Naive thymus-derived CD4-positive, alpha-beta T cell (primary cell): ENCODE data around the gene CRYBG3. TPM values are rescaled to one million over a fixed set of nuclear protein-coding genes. Genes with fewer than 3 reads are reported as not detected.

Source experiments
- ATAC-seq: fragments of 150-1000 bp; cut with Tn5 transposase; 2 replicates; pipeline ENCODE4 v1.10.0; 2021; ENCODE audit warnings: mild to moderate bottlenecking, moderate library complexity
- CTCF ChIA-PET: fragments of 350-600 bp; sonication (Branson Sonifier 250); formaldehyde crosslinking; loops from one replicate; lab custom pipeline; 2021; ENCODE audit warnings: antibody characterized with exemption; lab: Charles Lee
- POLR2A ChIA-PET: fragments of 350-600 bp; sonication (Branson Sonifier 250); formaldehyde crosslinking; loops from one replicate; lab custom pipeline; 2021; ENCODE audit warnings: antibody characterized with exemption, inconsistent platforms; lab: Charles Lee
- DNase-seq, 9 donors: peaks; one replicate each; pipeline versions ENCODE4 v3.0.0 to v3.0.0-alpha.2; 2020 to 2022; ENCODE audit warnings: mixed read lengths in 1 of 9
- H3K27ac ChIP-seq: one replicate; pipeline ENCODE4 v1.7.0; 2013; ENCODE audit warnings: mild to moderate bottlenecking, low read depth, low read length, moderate library complexity
- H3K27me3 ChIP-seq, 2 donors: one replicate each; pipeline ENCODE4 v1.7.0; 2013; ENCODE audit warnings: low read length in 2 of 2, mild to moderate bottlenecking in 2 of 2, moderate library complexity in 2 of 2; ENCODE audit not compliant: control insufficient read depth in 2 of 2, insufficient read depth in 2 of 2
- H3K36me3 ChIP-seq, 3 experiments: 1 replicate in 2 of 3; 2 replicates in 1 of 3; pipeline ENCODE4 v1.7.0; 2013; ENCODE audit warnings: low read length in 3 of 3, mild to moderate bottlenecking in 3 of 3, moderate library complexity in 1 of 3; ENCODE audit not compliant: insufficient read depth in 3 of 3, control insufficient read depth in 2 of 3
- H3K4me1 ChIP-seq, 2 donors: one replicate each; pipeline ENCODE4 v1.7.0; 2013; ENCODE audit warnings: low read length in 2 of 2, mild to moderate bottlenecking in 2 of 2, moderate library complexity in 1 of 2; ENCODE audit not compliant: control insufficient read depth in 2 of 2, insufficient read depth in 2 of 2
- H3K4me3 ChIP-seq: 2 replicates; pipeline ENCODE4 v1.7.0; 2013; ENCODE audit warnings: mild to moderate bottlenecking, low read length
- H3K9me3 ChIP-seq, 3 experiments: 1 replicate in 2 of 3; 2 replicates in 1 of 3; pipeline ENCODE4 v1.7.0; 2013; ENCODE audit warnings: low read length in 3 of 3; ENCODE audit not compliant: control insufficient read depth in 2 of 3
- H3K27ac Mint-ChIP-seq, 9 donors: one replicate each; pipeline ENCODE4 v1.8.0; 2020 to 2022; ENCODE audit warnings: mixed read lengths in 9 of 9, mild to moderate bottlenecking in 8 of 9, moderate library complexity in 5 of 9, inconsistent platforms in 2 of 9
- H3K27me3 Mint-ChIP-seq, 5 donors: one replicate each; pipeline ENCODE4 v1.8.0; 2021 to 2022; ENCODE audit warnings: mixed read lengths in 5 of 5, mild to moderate bottlenecking in 1 of 5
- H3K36me3 Mint-ChIP-seq, 5 donors: one replicate each; pipeline ENCODE4 v1.8.0; 2020 to 2022; ENCODE audit warnings: mixed read lengths in 5 of 5, mild to moderate bottlenecking in 3 of 5, inconsistent platforms in 1 of 5
- H3K4me1 Mint-ChIP-seq, 7 donors: one replicate each; pipeline ENCODE4 v1.8.0; 2020 to 2022; ENCODE audit warnings: mixed read lengths in 7 of 7, mild to moderate bottlenecking in 3 of 7, inconsistent platforms in 1 of 7
- H3K4me3 Mint-ChIP-seq, 10 donors: one replicate each; pipeline ENCODE4 v1.8.0; 2020 to 2022; ENCODE audit warnings: mild to moderate bottlenecking in 10 of 10, mixed read lengths in 10 of 10, moderate library complexity in 6 of 10, inconsistent platforms in 2 of 10
- H3K9me3 Mint-ChIP-seq, 11 donors: one replicate each; pipeline ENCODE4 v1.8.0; 2020 to 2022; ENCODE audit warnings: mixed read lengths in 11 of 11, mild to moderate bottlenecking in 4 of 11, inconsistent platforms in 1 of 11, moderate library complexity in 1 of 11
- intact Hi-C, 2 donors: fragments of 100-400 bp; cut with micrococcal nuclease; formaldehyde crosslinking; loops; one replicate each; pipeline ENCODE4 v1.15.1; 2023
- polyA plus RNA-seq, 2 donors: library from polyadenylated mRNA; unstranded; fragments of 300-500 nt; fragmentation: Illumina TruSeq; gene quantifications; one replicate each; pipeline ENCODE4 v1.2.3, GENCODE V29; 2021
- total RNA-seq, 6 experiments: library from RNA in 5 of 6; stranded (reverse) in 5 of 6; gene quantifications; 1 replicate in 5 of 6; 2 replicates in 1 of 6; pipeline ENCODE4 v1.2.3 and lab custom pipeline; 2021 to 2026

Gene CRYBG3
- total and polyA plus RNA-seq, 7 experiments from 2014 or later, result 0.86 to 11.2 (median 4.8) TPM

DNA sequence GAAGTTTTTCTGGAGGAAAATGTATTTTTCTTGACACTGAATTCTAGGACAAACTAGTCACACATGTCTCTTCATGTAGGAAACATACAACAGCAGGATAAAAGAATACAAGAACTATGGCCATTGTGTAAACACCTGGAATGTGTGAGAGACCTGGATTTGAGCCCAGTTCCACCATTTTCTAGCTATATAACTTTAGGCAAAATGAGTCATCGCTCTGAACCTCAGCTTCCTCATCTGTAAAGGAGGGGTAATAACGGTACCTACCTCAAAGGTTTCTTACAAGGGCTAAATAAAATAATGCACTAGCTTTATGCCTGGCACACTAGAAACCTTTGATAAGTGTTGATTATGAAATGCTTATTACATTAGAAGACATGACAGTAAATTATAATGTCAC lies 92.6 kb downstream of the CRYBG3 start:
- CTCF ChIA-PET, result no interaction called here
- H3K4me1 Mint-ChIP-seq, result peaks cover 15 to 41% (median 23%) of the 10 kb centered on the region in 7 donors

DNA sequence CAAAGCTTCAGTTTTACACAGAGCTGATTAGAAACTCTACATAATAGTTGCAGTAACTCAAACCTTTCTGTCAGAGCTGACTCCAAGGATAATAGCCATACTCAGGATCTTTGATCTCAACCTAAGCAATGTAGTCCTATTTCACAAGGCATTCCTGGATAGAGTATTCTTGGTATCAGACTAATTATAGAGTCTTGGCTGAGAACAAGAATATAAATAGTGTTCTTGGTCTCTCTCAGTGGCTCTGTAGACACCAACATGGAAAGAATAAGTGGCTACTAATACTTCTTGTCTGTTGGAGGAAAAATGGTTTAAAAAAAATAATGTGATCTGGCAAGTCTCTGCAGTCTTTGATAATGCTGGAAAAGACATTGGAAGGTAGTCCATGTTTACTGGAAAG lies 94.8 kb downstream of the CRYBG3 start:
- Histone ChIP-seq H3K36me3 (no peaks in the 10 kb centered on the region), H3K27me3 (no peaks in the 10 kb centered on the region), H3K4me1 (peaks cover 4 to 8% of the 10 kb centered on the region in 2 donors), H3K27ac (no peak overlapping the region), H3K4me3 (no peak overlapping the region), H3K9me3 (no peaks in the 10 kb centered on the region)
- peaks cover 0 to 7% (median 2%) of the 10 kb centered on the region in 11 donors for H3K9me3 Mint-ChIP-seq
- ChIA-PET POLR2A (interaction anchor here (1.0 kb wide), 1 partner anchor 33 kb away, joined by 3 read pairs; no protein-coding TSS in a partner anchor), CTCF (no interaction called here)
- H3K4me3 Mint-ChIP-seq, result no peak overlapping the region
- H3K4me1 Mint-ChIP-seq, result peaks cover 2 to 29% (median 8%) of the 10 kb centered on the region in 7 donors
- peak overlapping the region in 1 of 9 donors; percentile 1 for H3K27ac Mint-ChIP-seq
- ATAC-seq, result no peak
- H3K27me3 Mint-ChIP-seq, result no peaks in the 10 kb centered on the region
- DNase-seq, result no peak
- intact Hi-C loops, result no loop called here
- peaks cover 0 to 68% (median 36%) of the 10 kb centered on the region in 5 donors for H3K36me3 Mint-ChIP-seq

More for the DNA sequence above, 92.6 kb downstream of the CRYBG3 start:
- ATAC-seq, result no peak
- H3K9me3 ChIP-seq, result no peaks in the 10 kb centered on the region
- intact Hi-C loops, result no loop called here
- peaks cover 0 to 63% (median 27%) of the 10 kb centered on the region in 5 donors for H3K36me3 Mint-ChIP-seq
- H3K4me1 ChIP-seq, result peaks cover 17 to 18% of the 10 kb centered on the region in 2 donors
- POLR2A ChIA-PET, result interaction anchor here (0.7 kb wide), 1 partner anchor 10 kb away, joined by 3 read pairs; no protein-coding TSS in a partner anchor
- H3K36me3 ChIP-seq, result no peaks in the 10 kb centered on the region
- H3K9me3 Mint-ChIP-seq, result peaks cover 0 to 21% (median 5%) of the 10 kb centered on the region in 11 donors
- H3K27ac ChIP-seq, result no peak overlapping the region
- H3K4me3 ChIP-seq, result no peak overlapping the region
- H3K27me3 ChIP-seq, result no peaks in the 10 kb centered on the region
- no peaks in the 10 kb centered on the region for H3K27me3 Mint-ChIP-seq
- no peak overlapping the region for H3K27ac Mint-ChIP-seq
- no peak for DNase-seq
- H3K4me3 Mint-ChIP-seq, result no peak overlapping the region

GRCh38 chr3:97917813-97918536 lies 96.2 kb downstream of the CRYBG3 start:
- Mint-ChIP-seq H3K9me3 (peaks cover 0 to 10% (median 0%) of the 10 kb centered on the region in 11 donors), H3K4me3 (no peak overlapping the region), H3K27me3 (no peaks in the 10 kb centered on the region), H3K27ac (no peak overlapping the region), H3K4me1 (peaks cover 0 to 25% (median 3%) of the 10 kb centered on the region in 7 donors), H3K36me3 (peaks cover 0 to 76% (median 44%) of the 10 kb centered on the region in 5 donors)
- ChIA-PET CTCF (no interaction called here), POLR2A (no interaction called here)
- Histone ChIP-seq H3K9me3 (no peaks in the 10 kb centered on the region), H3K27ac (no peak overlapping the region), H3K4me1 (no peaks in the 10 kb centered on the region), H3K4me3 (no peak overlapping the region), H3K27me3 (no peaks in the 10 kb centered on the region), H3K36me3 (no peaks in the 10 kb centered on the region)
- intact Hi-C loops, result loop anchor here in 1 of 2 donors (2.0 kb wide), 1 partner anchor 17 kb away; no protein-coding TSS in a partner anchor
- no peak for ATAC-seq
- no peak for DNase-seq

- no peak overlapping the region for H3K27ac ChIP-seq
- ATAC-seq, result no peak
- Mint-ChIP-seq H3K27me3 (no peaks in the 10 kb centered on the region), H3K4me3 (no peak overlapping the region), H3K27ac (peak overlapping the region in 1 of 9 donors; percentile 7), H3K36me3 (peaks cover 12 to 60% (median 28%) of the 10 kb centered on the region in 5 donors), H3K4me1 (peaks cover 0 to 2% (median 0%) of the 10 kb centered on the region in 7 donors), H3K9me3 (peaks cover 0 to 13% (median 3%) of the 10 kb centered on the region in 11 donors)
- H3K4me1 ChIP-seq, result no peaks in the 10 kb centered on the region
- no peaks in the 10 kb centered on the region for H3K9me3 ChIP-seq
- no peaks in the 10 kb centered on the region for H3K27me3 ChIP-seq
- POLR2A ChIA-PET, result no interaction called here
- intact Hi-C loops, result no loop called here
- no peak overlapping the region for H3K4me3 ChIP-seq
- CTCF ChIA-PET, result no interaction called here
- no peaks in the 10 kb centered on the region for H3K36me3 ChIP-seq
- no peak for DNase-seq
Observed at GRCh38 chr3:97927704-97928103, 105.9 kb downstream of the CRYBG3 start.

- Mint-ChIP-seq H3K36me3 (peaks cover 9 to 52% (median 24%) of the 10 kb centered on the region in 5 donors), H3K4me1 (peaks cover 0 to 2% (median 0%) of the 10 kb centered on the region in 7 donors), H3K9me3 (peaks cover 0 to 8% (median 2%) of the 10 kb centered on the region in 11 donors), H3K27me3 (no peaks in the 10 kb centered on the region), H3K27ac (no peak overlapping the region), H3K4me3 (no peak overlapping the region)
- ChIA-PET CTCF (interaction anchor here (1.1 kb wide), 1 partner anchor 11 kb away, joined by 4 read pairs; no protein-coding TSS in a partner anchor), POLR2A (no interaction called here)
- no peak for DNase-seq
- Histone ChIP-seq H3K27ac (no peak overlapping the region), H3K36me3 (no peaks in the 10 kb centered on the region), H3K9me3 (no peaks in the 10 kb centered on the region), H3K4me3 (no peak overlapping the region), H3K27me3 (no peaks in the 10 kb centered on the region), H3K4me1 (no peaks in the 10 kb centered on the region)
- intact Hi-C loops, result no loop called here
- ATAC-seq, result no peak
Observed at GRCh38 chr3:97928986-97929385, 107.2 kb downstream of the CRYBG3 start.

DNA sequence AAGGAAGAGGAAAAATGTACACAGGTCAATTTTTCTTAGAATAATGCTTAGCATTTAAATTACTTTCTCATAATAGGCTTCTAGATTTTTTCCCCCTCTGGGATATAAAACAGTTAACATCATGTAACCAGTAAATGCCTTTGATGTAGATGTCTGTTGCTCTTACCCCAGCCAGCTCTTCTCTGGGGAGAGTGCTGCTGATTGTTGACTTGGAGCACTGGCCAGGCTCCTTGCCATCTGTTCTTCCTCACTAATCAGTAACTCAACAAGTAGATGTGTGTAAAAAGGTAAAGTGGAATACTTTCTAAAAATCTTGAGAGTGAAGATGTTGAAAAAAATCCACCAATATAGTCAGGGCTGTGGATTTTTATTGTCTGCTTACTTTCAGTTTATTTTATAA lies 108.2 kb downstream of the CRYBG3 start:
- Mint-ChIP-seq H3K9me3 (peaks cover 0 to 5% (median 0%) of the 10 kb centered on the region in 11 donors), H3K27ac (peak overlapping the region in 1 of 9 donors; percentile 49), H3K27me3 (no peaks in the 10 kb centered on the region), H3K36me3 (peaks cover 4 to 46% (median 17%) of the 10 kb centered on the region in 5 donors), H3K4me1 (peaks cover 0 to 2% (median 0%) of the 10 kb centered on the region in 7 donors), H3K4me3 (no peak overlapping the region)
- intact Hi-C loops, result no loop called here
- Histone ChIP-seq H3K27ac (no peak overlapping the region), H3K4me1 (no peaks in the 10 kb centered on the region), H3K4me3 (no peak overlapping the region), H3K9me3 (no peaks in the 10 kb centered on the region), H3K27me3 (no peaks in the 10 kb centered on the region), H3K36me3 (no peaks in the 10 kb centered on the region)
- DNase-seq (no peak), ATAC-seq (no peak)
- POLR2A ChIA-PET, result interaction anchor here (0.6 kb wide), 1 partner anchor 121 kb away, joined by 3 read pairs; no protein-coding TSS in a partner anchor
- CTCF ChIA-PET, result no interaction called here
